GM21825 (cell line): Measurements from ENCODE around the gene GDF15.

Experiments used
- ATAC-seq: cut with Tn5 transposase; IDR thresholded peaks from one replicate; pipeline ENCODE4 v1.9.1; 2021; ENCODE audit warnings: mild to moderate bottlenecking, moderate library complexity; ENCODE audit not compliant: unreplicated experiment

The GDF15 gene

DNA sequence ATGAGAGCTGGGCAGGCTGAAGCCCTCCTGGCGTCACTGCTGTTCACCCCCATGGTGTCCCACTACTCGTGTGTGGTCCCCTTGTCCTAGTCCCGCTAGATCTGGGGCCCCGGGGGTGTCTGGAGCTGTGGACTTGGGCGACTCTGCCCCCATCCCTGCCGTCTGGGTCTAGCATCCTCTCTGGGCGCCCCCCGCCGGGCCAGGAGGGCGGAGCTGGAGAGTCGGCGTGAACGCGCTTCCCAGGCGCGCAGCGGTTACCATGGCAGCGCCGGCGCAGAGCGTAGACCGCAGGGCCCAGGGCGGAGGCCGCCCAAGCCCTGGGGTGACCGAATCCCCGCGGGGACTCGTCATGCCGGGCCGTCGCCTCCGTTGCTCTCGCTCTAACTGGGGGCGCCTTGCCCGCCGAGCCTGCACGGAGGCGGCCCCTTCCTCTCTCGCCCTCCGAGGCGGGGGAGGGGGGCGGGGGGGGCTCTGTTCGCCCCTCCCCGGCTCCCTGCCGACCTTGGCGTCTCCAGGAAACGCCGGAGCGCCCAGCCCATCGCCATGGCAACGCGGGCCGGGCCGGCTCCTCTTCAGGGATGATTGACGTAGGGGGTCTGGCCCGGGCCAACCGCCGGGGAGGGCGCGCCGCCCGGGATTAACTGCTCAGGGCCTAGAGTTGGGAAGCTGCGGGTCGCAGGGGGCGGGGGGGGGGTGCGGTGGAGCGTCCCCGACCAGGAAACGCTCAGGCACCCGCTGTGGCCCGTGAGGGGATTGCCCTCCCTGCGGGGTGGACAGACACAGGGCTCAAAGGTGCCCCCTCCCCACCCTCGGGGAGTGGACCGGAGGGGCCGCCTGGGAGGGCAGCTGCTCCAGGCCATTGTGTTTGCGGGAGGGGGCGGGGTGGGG is 43.1 kb downstream of the GDF15 start:
- peak; percentile 50 for ATAC-seq

- no peak for ATAC-seq
Observed at GRCh38 chr19:18429717-18430416, 43.9 kb downstream of the GDF15 start.

DNA sequence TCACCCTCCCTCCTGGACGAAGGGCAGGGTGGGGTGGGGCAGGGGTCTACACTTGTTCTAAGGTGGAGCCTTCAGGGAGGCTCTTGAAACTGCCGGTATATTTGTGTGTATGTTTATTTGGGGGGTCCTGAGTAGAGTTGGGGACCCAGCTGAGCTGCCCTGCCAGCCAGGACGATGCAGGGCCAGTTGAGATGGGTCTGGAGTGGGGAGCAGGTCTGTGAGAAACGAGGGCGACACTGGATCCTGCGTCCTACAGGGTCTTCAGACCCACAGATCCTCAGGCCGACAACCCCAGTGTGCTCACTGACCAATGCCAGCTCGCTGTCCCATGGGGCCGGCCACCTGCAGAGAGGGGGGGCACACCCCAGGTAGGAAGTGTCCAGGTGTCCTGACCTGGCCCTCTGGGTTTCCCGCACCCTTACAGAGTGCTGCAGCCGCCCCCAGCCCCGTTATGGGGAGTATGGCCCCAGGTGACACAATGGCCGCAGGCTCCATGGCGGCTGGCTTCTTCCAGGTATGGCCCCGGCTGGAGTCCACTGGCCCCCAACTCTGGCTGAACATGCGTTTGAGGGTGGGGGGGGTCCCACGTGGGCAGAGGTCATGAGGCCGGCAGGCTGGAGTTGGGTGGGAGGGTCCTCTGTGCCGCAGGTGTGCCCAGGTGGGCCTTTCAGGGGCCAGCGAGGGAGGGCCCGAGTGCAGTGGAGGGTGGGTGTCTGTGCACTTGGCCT is 44.6 kb downstream of the GDF15 start:
- ATAC-seq, result no peak

GRCh38 chr19:18431351-18432197 is 45.6 kb downstream of the GDF15 start:
- no peak for ATAC-seq

GRCh38 chr19:18432275-18433014 is 46.5 kb downstream of the GDF15 start:
- ATAC-seq, result no peak

DNA sequence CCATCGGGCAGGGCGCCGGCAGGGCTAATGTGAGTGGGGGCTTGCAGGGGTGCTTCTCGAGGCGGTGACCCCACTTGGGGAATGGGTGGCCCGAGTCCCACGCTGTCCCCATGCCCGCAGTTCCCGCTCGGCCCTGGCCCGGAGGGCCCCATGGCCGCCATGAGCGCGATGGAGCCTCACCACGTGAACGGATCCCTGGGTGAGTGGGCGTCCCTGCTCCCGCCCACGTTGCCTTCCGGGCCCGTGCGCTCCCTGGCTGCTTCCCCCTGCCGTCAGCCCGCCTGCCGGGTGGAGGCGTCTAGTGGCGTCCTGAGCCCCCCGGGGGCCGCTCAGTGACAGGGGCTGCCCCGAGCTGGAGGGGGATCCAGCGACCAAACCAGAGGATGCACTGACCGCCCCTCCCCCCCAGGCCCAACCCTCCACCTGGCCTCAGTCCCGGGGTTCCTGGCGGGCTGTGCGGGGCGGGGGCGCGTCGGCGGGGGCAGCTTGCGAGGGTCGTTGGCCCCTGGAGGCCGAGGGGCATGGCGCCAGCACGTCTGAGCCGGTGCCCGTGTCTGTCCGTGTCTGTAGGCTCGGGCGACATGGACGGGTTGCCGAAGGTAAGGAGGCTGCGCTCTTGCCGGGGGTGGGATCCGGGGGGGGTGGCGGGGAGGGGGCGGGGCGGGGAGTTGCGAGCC is 47.2 kb downstream of the GDF15 start:
- no peak for ATAC-seq

DNA sequence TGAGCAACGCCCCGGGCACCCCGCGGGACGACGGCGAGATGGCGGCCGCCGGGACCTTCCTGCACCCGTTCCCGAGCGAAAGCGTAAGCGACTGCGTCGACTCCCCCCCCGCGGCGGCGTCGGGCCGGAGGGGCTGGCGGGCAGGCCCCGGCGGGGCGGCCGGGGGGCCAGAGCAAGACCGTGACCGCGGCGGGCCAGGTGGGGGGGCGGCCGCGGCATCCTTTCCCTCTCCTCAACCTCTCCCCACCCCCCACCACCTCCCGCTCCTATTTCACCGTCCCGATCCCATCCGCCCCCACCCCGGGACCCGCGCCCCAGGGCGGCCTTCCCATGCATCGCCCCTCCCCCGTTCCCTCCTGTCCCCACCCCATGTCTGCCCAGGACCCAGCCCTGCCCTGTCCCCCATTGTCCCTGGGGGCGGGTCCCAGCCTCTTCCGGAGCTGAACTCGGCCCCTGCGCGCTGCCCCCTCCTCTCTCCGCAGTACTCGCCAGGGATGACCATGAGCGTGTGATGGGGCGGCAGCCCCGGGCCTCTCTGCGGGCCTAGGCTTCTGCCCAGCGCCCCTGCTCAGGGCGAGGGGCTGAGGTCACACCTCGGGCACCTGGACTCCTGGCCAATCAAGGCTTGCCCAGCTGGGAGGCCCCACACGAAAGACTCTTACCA is 47.9 kb downstream of the GDF15 start:
- no peak for ATAC-seq

DNA sequence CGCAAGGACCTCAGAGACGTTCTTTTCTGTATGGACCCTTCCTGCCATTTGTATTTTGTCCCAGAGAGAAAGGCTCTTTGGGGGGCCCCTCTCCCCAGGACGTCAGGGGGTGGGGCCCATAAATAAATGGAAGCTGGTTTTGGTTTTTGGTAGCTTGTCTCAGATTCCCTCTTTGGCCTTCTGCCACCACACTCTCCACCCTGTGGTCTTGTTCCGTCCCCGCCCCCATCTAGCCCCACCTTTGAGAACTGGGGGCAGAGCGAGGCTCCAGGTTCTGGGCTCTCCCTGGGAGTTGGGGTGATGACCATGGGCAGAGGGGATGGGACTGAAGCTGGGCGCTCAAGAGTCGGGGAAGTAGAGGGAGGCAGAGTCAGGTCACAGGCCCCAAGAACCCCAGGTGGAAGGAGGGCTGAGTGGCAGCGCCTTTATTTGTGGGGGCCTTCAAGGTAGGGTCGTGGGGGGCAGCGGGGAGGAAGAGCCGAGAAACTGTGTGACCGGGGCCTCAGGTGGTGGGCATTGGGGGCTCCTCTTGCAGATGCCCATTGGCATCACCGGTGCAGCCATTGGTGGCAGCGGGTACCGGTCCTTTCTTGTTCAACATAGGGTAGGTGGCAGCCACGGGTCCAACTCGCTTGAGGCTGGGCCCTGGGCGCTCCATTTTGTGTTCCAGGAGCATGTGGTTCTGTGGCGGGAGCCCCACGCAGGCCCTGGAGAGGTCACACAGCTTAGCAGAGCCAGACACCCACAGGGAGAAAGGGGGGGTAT is 48.6 kb downstream of the GDF15 start:
- ATAC-seq, result no peak

- no peak for ATAC-seq
Observed at GRCh38 chr19:18435178-18435841, 49.4 kb downstream of the GDF15 start.

DNA sequence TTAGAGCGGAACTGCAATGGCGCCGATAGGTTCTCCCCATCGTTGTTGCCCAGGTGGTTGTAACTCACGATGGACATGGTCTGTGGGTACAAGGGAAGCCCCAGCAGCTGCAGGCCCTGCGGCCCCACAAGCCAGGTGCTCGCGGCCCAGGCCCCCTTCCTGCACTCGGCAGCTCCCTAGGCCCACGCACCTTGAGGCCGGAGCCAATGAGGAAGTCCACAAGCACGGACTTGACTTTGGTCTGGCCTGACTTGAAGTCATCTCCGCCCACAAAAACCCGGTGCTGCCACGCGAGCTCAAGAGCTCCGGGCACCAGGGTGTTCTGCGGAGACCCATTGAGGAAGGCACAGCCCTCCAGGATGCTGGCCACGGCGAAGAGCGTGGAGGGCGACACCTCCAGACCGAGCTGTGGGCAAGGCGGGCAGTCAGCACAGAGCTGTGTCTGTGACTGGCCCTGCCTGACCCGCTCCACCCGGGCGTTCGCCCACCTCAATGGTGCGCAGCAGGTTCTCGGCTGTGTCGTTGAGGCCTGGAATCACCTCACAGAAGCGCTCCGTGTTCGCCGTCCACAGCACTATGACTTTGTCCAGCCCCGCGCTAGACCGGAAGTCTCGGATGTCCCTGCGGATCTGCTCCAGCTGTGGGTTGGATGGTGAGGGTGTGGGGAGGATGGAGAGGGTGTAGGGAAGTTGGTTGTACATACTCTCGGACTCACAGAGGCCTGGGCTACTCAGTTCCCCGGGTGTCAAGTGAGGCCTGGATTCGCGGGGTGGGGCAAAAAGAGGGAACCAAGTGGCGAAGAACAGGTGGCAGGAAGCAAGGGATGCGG is 50.1 kb downstream of the GDF15 start:
- ATAC-seq, result no peak

DNA sequence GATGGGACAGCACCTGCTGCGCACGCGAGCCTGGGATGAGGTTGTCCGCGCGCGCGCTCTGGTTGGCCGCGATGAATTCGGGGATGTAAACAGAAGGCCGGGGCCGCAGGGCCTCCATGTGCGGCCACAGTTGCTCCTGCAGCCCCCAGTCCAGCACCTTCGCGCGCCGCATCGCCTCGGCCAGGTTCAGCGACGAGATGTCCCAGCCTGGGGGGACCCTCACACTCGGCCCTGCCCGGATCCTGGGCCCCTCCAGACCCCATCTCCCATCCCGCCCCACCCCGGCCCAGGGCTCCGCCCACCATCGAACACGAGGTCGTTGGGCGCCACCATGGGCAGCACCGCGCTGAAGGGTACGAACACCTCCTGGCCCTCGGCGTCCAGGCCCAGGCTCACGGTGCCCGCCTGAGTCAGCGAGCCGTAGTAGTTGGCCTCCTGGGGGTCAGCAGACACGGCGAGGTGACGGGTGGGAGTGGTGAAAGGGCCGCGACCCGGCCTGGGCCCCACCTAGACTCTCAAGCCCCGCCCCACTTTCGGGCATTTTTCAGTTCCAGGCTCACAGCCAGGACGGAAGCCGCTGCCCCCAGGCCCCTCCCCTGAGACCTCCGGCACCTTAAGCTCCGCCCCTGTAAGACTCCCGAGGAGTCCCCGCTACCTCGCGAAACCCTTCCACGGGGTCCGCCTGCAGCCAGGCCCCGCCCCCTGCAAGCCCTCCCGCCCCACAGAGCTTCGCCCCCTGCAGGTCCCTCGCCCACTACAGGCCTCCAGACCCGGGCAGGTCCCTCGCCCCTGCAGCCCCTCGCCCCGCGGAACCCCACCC is 50.9 kb downstream of the GDF15 start:
- peak; percentile 40 for ATAC-seq

GRCh38 chr19:18437491-18438330 is 51.8 kb downstream of the GDF15 start, which contains the start of gene ISYNA1:
TSS of gene ISYNA1 (minus strand) at chr19:18438133. CDS start at chr19:18437979, 154 bp downstream.
- peak; percentile 13 for ATAC-seq

- no peak for ATAC-seq
Observed at GRCh38 chr19:18438331-18439024, 52.5 kb downstream of the GDF15 start.
